HG02610 (cell line): ENCODE results near the gene COX11.

ENCODE experiments used
- ATAC-seq: cut with Tn5 transposase; IDR thresholded peaks from one replicate; pipeline ENCODE4 v1.9.1; 2021; ENCODE audit warnings: mild to moderate bottlenecking, moderate library complexity; ENCODE audit not compliant: unreplicated experiment

Gene COX11, protein sequence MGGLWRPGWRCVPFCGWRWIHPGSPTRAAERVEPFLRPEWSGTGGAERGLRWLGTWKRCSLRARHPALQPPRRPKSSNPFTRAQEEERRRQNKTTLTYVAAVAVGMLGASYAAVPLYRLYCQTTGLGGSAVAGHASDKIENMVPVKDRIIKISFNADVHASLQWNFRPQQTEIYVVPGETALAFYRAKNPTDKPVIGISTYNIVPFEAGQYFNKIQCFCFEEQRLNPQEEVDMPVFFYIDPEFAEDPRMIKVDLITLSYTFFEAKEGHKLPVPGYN

DNA sequence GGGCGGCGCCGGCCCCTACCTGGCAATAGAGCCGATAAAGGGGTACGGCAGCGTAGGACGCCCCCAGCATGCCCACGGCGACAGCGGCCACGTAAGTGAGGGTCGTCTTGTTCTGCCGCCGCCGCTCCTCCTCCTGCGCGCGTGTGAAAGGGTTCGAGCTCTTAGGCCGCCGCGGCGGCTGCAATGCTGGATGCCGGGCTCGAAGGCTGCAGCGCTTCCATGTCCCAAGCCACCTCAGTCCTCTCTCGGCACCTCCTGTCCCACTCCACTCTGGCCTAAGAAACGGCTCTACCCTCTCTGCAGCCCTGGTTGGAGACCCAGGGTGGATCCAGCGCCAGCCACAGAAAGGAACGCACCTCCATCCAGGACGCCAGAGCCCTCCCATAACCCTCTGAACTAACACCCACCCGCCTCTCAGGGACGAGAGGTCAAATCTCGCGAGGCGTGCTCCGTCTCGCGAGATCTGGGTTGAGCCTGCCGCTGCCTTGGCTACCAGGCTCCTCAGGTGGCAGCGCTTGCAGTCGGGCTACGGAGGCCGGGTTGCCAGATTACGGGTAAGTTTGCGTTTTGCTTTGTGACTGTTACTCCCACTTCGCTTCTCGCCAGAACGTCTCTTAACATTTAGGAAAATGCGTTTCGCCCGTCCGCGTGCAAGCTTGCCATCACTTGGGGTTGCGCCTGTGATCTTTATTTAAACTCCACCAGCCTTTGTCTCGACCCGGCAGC, at the start of gene COX11, which contains the start of gene STXBP4:
Gene COX11 (minus strand): TSS at position 393 of the 726 bp plus-strand sequence. CDS start 8 bp downstream, at position 385.
Gene STXBP4 (plus strand): TSS at position 504 of the 726 bp plus-strand sequence. CDS start 17,455 bp downstream, outside the sequence.
- peak; percentile 94 for ATAC-seq

DNA sequence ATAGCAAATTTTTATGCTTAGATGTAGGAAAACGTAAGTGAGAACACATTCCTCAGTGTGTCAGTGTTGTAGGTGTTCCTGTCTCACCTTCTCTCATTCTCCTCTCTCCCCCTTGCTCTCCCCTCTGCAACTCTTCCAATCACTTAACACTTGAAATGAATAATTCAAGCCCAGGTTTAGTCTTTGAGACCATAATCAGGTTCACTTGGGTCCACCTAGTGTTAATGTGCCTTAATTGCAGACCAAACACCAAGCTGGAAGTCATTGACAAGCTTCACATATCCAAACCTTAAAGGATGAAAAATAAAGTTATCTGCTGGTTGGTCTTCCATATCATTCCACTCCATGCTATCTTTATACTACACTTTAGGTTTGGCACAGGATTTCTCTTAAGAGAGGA, 37.1 kb upstream of the COX11 start:
- ATAC-seq = no peak

DNA sequence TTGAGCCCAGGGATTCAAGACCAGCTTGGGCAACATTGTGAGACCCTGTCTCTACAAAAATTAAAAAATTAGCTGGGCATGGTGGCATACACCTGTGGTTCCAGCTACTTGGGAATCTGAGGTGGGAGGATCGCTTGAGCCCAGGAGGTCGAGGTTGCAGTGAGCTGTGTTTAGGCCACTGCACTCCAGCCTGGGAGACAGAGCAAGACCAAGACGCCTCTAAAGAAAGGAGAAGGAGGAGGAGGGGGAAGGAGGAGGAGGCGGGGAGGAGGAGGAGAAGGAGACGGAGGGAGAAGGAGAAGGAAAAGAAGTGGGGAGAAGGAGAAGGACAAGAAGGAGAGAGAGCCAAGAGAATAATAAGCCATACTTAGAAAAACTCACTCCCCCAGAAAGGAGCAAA, 36.0 kb upstream of the COX11 start:
- no peak for ATAC-seq

DNA sequence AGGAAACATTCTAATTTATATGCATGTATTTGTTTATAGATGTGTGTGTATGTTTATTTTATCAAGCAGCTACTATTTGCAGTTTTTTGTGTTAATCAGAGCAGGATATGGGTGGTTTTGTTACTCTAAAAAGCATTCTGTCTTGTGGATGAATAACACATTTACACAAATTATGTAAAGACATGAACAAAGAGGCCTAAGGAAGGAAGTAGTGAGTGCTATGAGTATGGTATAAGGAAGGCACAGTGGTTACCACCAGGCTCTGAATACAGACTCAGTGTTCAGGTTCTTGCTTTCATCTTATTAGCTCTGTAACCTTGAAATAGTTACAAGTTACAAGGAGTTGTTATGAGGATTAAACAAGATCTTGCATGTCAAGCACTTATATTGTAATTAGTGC, 34.0 kb upstream of the COX11 start:
- no peak for ATAC-seq

DNA sequence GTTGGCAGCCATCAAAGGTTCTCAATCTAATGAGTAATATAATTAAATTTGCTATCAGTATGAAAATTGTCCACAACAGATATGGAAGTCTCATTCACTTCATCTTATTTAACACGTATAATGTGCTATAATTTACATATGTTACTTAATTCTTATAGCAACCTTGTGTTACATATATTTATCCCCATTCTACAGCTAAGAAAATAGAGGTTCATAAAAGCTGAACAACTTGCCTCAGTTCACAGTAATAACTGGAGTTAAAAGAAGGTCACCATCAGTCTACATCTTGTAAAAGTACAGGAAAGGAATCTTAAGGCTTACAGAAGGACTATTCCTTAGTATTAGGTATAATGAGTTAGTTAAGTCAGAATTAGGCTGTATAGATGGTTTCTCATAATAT, 28.0 kb upstream of the COX11 start:
- ATAC-seq = no peak

DNA sequence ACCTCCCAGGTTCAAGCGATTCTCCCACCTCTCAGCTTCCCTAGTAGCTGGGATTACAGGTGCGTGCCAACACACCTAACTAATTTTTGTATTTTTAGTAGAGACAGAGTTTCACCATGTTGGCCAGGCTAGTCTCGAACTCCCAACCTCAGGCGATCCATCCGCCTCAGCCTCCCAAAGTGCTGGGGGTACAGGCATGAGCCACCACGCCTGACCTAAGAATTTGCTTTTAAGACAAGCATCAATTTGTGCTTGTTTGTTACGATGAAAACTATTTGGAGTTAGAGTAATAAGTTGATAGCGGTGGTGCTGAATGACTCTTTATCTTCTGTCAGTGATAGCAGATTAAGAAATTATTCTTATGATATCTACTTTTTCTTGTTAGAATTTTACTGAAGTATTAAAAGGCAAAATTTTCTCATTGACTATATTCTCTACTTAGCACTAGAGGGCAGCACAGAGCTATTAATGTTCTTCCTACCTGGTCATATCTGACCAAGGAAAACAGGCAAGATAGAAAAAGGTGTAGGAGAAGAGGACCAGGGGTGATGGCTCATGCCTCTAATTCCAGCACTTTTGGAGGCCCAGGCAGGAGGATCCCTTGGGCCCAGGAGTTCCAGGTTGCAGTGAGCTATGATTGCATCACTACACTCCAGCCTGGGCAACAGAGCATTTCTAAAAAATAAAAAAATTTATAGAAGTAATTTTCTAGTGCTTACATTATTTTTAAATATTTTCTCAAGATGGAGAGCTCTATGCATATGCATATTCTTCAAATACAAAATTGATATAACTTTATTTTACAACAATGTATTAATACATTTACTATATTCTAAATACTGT, 24.6 kb upstream of the COX11 start:
- ATAC-seq = no peak

DNA sequence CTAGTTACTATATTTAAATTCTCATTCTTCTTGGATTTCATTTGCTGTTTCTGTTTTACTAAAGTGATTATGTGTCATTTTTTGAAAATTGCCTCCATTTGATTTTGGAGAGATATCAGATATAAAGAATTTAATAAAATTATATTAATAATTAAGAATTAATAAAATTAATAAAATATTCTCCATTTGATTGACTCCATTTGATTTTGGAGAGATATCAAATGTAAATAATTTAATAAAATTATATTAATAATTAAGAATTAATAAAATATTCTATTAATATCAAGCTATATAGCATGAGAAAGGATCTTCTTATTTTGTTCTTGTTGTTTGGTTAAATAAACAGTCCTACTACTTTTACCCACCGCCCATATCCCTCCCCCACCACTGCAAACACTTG, 23.1 kb upstream of the COX11 start:
- no peak for ATAC-seq

DNA sequence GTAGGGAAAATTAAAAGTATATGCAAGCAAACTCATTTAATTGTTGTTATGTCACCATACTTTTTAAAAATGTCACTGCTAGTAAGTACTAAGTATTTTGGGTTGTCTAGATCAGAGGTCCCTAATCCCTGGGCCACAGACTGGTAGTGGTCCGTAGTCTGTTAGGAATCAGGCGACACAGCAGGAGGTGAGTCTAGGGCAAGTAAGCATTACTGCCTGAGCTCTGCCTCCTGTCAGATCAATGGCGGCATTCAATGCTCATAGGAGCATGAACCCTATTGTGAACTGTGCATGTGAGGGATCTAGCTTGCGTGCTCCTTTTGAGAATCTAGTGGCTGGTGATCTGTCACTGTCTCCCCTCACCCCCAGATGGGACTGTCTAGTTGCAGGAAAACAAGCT, 21.7 kb upstream of the COX11 start:
- ATAC-seq = no peak

DNA sequence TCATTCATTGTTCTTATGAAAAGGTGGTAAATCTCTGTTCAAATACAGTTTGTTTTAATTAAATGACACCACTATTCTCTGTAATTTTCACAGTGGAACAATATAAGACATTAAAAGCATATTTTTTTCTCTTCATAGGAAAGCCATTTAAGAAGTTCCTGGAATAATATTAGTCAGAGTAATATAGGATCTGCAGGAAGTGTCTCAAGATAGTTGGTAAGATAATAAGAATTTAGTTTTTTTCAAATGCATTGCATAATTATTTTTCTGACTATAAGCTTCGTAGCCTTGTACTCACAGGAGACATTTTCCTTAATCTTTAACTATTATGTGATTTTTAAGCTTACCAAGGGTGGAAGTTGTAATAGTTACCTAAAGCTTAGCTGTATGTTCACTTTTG, 17.0 kb upstream of the COX11 start:
- ATAC-seq = no peak

DNA sequence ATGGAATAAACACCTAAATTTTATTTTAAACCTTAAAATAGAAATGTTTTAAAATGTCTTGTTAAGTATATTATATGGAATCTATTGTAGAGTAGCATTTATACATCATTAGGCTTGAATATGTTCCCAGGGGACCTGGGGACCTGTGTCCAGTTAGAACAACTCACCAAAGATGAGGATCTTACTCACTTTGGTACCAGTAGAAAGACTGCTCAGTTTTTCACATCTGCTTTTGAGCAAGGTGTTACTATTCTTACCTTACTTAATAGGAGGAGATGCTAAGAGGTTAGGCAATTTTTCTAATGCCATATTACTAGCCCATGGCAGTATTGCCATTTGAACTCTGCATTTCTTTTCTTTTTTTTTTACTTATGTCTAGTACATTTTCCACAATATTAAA, 14.8 kb upstream of the COX11 start:
- peak; percentile 86 for ATAC-seq

DNA sequence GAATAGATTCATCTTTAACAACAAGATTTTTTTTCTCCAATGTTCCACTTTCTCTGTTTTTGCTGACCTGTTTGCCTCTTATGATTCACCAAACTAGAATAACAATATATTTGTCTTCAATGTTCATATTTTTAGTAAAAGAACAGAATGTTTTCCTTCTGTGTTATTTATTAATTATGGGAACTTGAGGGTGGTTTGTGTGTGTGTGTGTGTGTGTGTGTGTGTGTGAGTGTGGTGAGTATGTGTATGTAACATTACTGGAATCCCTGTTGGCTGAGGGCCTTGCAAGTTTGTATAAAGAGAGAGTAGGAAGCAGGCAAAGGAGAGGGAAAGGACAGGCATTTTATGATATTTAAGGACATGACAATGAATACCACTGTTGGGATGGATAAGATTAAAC, 13.9 kb upstream of the COX11 start:
- no peak for ATAC-seq

DNA sequence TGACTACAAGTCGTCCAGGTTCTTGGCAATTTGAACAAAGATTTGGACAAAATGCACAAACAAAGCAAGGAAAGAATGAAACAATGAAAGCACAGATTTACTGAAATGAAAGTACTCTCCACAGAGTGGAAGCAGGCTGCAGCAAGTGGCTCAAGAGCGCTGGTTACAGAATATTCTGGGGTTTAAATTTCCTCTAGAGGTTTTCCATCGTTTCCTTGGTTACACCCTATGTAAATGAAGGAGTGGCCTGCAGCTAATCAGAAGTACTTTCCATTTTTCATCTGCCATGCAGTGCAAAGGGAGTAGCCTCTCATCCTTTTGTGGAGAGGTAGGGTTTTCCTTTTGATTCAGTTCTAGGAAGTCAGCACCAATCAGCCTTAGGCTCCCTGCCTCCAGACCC, 11.9 kb upstream of the COX11 start:
- ATAC-seq = no peak

DNA sequence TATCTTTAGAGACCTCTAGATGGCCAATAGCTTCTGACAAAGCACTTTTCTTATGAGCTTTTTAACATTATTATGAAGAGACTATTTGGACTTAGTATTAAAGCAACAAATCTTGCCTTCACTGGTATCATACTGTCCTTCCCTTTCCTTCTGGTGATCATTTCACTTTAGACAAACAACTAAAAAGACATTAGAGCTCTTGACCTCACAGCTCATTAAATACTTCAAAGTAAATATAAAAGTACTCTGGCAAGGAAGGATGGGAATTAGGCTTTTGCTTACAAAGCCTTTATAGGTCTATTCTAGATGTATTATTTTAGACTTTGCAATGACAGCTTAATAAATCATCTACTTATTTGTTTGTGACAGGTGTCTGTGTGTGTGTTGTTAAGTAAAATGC, 11.2 kb upstream of the COX11 start:
- no peak for ATAC-seq

DNA sequence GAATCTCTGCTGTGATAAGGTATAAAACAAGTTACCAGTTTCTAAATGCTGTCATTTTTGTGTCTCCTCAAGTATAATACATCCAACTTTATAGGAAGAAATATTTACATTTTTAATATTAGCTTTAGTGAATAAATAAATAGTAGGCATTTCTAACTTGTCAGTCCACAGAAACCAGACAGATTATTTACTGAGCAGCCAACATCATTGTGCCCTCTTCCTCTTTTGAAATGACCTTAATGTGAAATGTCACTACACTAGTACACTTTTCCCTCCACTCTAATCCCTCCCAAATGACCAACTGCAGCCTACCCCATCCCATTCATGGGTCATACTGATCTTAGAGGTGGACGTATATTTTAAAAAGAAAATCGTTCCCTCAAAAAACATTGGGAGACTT, 9.3 kb upstream of the COX11 start:
- no peak for ATAC-seq

DNA sequence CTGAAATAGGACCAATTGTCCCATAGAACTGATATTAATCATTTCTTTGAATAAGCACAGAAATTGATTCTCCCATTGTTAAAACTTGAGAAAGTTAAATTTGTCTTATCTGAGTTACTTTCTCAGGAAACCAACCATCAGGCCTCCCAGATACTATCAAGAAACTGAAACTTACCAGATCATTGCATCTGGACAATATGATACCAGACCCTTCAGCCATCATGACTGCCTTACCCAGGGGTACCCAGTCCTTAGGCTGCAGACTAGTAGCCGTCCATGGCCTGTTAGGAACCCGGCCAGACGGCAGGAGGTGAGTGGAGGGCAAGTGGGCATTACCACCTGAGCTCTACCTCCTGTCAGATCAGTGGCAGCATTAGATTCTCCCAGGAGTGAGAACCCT, 7.9 kb upstream of the COX11 start:
- no peak for ATAC-seq

DNA sequence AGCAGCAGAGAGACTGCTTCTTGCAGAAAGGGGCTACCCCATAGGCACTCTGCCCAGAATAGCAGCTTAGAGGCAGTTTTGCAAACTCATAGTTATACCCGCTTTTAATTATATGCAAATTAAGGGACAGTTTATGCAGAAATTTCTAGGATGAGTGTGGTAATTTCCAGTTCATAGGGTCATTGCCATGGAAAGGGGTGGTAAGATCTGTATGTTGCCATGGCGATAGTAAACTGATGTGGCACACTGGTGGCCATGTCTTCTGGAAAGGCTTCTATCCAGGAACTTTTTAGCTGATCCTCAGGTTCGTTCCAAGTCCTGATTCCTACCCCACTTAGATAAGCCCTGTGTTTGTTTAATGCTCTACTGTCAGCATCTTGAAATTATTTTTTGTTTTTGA, 6.3 kb upstream of the COX11 start:
- ATAC-seq = no peak

DNA sequence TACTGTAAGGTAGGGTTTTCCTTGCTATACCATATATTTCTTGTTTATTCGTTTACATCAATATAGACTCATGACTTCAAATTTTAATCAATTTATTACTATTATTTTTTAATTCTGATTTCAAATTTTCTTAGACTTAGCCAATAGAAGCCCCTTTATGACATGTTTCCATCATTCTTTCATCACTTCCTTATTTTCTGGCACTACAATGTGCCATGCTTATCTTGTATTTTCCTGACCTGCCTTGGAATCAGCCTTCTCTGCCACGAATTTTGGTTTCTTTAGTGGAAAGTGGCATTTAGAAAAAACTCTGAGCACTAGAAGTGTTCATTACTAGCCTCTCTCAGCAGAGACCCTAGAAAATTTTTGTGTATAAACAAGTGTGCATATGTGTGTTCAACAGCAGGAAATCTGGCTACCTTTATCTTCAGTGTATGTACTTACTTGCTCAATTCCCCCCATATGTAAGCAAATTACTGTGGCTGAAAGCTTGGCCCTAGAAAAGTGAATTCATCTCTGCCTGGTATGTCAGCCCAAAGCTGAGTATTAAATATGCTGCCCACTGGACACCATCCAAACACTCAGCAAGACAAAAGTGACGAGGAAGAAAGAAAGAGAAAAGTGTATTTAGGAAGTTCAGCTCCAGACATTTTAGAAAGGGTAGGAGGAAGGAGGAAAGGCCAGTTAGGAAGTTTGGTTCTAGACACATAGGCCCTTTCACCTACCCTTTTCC, 4.1 kb upstream of the COX11 start:
- ATAC-seq = no peak

DNA sequence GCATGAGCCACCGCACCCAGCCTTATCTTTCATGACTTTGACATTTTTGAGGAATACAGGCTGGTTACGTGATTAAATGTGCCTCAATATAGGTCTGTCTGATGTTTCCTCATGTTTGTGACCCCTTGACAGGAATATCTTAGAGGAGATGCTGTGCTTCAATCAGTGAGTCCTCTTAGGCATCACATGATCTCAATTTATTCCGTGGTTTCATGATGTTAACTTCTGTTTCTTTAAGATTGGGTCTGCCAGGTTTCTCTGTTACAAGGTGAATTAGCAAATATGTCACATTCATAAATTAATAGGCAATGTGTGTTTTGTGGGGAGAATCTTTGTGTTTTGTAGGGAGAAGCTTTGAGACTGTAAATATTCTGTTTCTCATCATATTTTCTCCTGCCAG, 3.4 kb upstream of the COX11 start:
- ATAC-seq = no peak

DNA sequence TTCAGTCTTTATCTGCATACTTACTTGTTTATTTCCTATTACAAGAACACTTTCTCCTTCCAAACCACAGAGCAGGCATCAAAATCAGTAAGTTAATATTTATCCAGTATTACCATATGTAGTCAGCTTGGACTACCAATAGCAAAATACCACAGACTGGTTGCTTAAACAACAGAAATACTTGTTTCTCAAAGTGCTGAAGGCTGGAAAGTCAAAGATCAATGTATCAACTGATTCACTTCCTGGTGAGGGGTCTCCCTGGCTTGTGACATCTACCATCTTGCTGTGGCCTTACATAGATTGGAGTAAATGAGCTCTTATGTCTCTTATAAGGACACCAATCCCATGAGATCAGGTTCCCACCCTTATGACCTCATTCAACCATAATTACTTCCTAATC, 2.7 kb upstream of the COX11 start:
- ATAC-seq = no peak

DNA sequence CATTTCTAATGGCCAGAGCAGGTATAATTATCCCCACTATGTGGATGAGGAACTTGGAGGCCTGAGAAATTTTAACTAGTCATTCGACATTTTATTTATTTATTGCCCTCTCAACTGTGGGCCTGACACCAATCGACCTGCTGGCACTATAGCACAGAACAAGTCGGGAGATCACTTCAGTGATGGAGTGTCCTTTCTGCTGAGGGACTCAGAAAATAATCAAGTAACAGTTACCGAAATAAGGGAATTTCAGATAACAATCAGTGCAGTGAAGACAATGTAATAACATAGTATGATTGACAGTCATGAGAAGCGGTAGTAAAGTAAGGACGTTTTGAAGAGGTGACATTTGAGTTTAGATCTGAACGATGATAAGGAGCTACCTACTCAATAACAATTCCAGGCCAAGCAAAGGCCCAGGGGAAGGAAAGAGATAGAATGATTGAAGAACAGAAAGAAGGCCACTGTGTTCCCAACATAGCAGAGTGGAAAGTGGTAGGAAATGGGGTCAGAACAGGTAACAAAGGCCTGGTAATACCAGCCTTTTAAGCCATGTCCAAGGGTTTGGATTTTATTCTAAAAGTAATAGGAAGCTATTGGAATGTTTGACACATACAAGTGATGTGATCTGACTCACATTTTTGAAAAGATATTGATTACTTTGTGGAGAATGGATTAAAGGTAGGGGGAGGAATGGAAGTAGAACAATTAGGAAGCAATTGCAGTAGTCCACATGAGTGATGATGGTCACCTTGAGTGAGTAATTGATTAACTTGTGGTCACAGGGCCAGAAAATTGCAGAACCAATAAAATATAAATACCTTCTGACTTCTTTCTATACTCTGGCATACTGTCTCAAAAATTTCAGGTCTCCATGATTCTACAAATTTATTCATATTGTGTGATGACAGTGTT, 1.5 kb upstream of the COX11 start:
- ATAC-seq = no peak
